HEK293 (cell line): ENCODE results near the gene PRRT1.

Source experiments
- BCL11A ChIP-seq: fragments of 450-650 bp; formaldehyde crosslinking; IDR thresholded peaks from 2 replicates; pipeline ENCODE4 v1.5.1; 2016; ENCODE audit warnings: low read depth, missing biosample characterization, missing genetic modification characterization
- EGR2 ChIP-seq: fragments of 450-650 bp; formaldehyde crosslinking; IDR thresholded peaks from 2 replicates; pipeline ENCODE4 v1.5.1; 2016; ENCODE audit warnings: low read depth, missing biosample characterization, missing genetic modification characterization
- IKZF3 ChIP-seq: fragments of 450-650 bp; IDR thresholded peaks from 2 replicates; pipeline ENCODE4 v1.5.0; 2018; ENCODE audit warnings: missing biosample characterization, mild to moderate bottlenecking, missing genetic modification characterization, moderate library complexity
- SALL2 ChIP-seq: fragments of 450-650 bp; formaldehyde crosslinking; IDR thresholded peaks from 2 replicates; pipeline ENCODE4 v1.5.0; 2017; ENCODE audit warnings: missing biosample characterization, mild to moderate bottlenecking, missing genetic modification characterization, borderline replicate concordance
- SCRT2 ChIP-seq: fragments of 450-650 bp; formaldehyde crosslinking; IDR thresholded peaks from 2 replicates; pipeline ENCODE4 v1.5.1; 2016; ENCODE audit warnings: missing biosample characterization, missing genetic modification characterization
- SP7 ChIP-seq: fragments of 450-650 bp; formaldehyde crosslinking; IDR thresholded peaks from 2 replicates; pipeline ENCODE4 v1.5.1; 2016; ENCODE audit warnings: missing biosample characterization, missing genetic modification characterization
- TSHZ1 ChIP-seq: fragments of 450-650 bp; formaldehyde crosslinking; IDR thresholded peaks from 2 replicates; pipeline ENCODE4 v1.5.1; 2016; ENCODE audit warnings: missing biosample characterization, missing genetic modification characterization, borderline replicate concordance
- ZBTB10 ChIP-seq: fragments of 450-650 bp; formaldehyde crosslinking; IDR thresholded peaks from 2 replicates; pipeline ENCODE4 v1.5.1; 2016; ENCODE audit warnings: missing biosample characterization, missing genetic modification characterization
- ZBTB7A ChIP-seq: fragments of 450-650 bp; formaldehyde crosslinking; IDR thresholded peaks from 2 replicates; pipeline ENCODE4 v1.5.1; 2016; ENCODE audit warnings: low read depth, missing biosample characterization, missing genetic modification characterization
- ZFP69B ChIP-seq: fragments of 450-650 bp; formaldehyde crosslinking; IDR thresholded peaks from 2 replicates; pipeline ENCODE4 v1.5.1; 2016; ENCODE audit warnings: missing biosample characterization, missing genetic modification characterization
- ZNF138 ChIP-seq: fragments of 450-650 bp; formaldehyde crosslinking; IDR thresholded peaks from 2 replicates; pipeline ENCODE4 v1.5.1; 2016; ENCODE audit warnings: missing biosample characterization, missing genetic modification characterization, borderline replicate concordance
- ZNF148 ChIP-seq: fragments of 450-650 bp; formaldehyde crosslinking; IDR thresholded peaks from 2 replicates; pipeline ENCODE4 v1.5.0; 2017; ENCODE audit warnings: missing biosample characterization, missing genetic modification characterization, borderline replicate concordance
- ZNF16 ChIP-seq: fragments of 450-650 bp; formaldehyde crosslinking; IDR thresholded peaks from 2 replicates; pipeline ENCODE4 v1.5.1; 2016; ENCODE audit warnings: low read depth, missing biosample characterization, missing genetic modification characterization
- ZNF221 ChIP-seq: fragments of 450-650 bp; formaldehyde crosslinking; IDR thresholded peaks from 2 replicates; pipeline ENCODE4 v1.5.1; 2017; ENCODE audit warnings: missing biosample characterization, missing genetic modification characterization, borderline replicate concordance
- ZNF335 ChIP-seq: fragments of 450-650 bp; formaldehyde crosslinking; conservative IDR thresholded peaks from 2 replicates; pipeline ENCODE4 v1.5.1; 2016; ENCODE audit warnings: missing biosample characterization, missing genetic modification characterization
- ZNF366 ChIP-seq: fragments of 450-650 bp; formaldehyde crosslinking; conservative IDR thresholded peaks from 2 replicates; pipeline ENCODE4 v1.5.1; 2016; ENCODE audit warnings: missing biosample characterization, missing genetic modification characterization
- ZNF398 ChIP-seq: fragments of 450-650 bp; formaldehyde crosslinking; IDR thresholded peaks from 2 replicates; pipeline ENCODE4 v1.5.1; 2017; ENCODE audit warnings: missing biosample characterization, missing genetic modification characterization
- ZNF404 ChIP-seq: fragments of 450-650 bp; formaldehyde crosslinking; IDR thresholded peaks from 2 replicates; pipeline ENCODE4 v1.5.1; 2017; ENCODE audit warnings: missing biosample characterization, missing genetic modification characterization
- ZNF423 ChIP-seq: fragments of 450-650 bp; formaldehyde crosslinking; IDR thresholded peaks from 2 replicates; pipeline ENCODE4 v1.5.1; 2016; ENCODE audit warnings: missing biosample characterization, missing genetic modification characterization
- ZNF513 ChIP-seq: fragments of 450-650 bp; IDR thresholded peaks from 2 replicates; pipeline ENCODE4 v1.5.1; 2018; ENCODE audit warnings: missing biosample characterization, missing genetic modification characterization
- ZNF555 ChIP-seq: fragments of 450-650 bp; formaldehyde crosslinking; conservative IDR thresholded peaks from 2 replicates; pipeline ENCODE4 v1.5.1; 2017; ENCODE audit warnings: missing biosample characterization, mild to moderate bottlenecking, missing genetic modification characterization, inconsistent platforms
- ZNF580 ChIP-seq: fragments of 450-650 bp; formaldehyde crosslinking; IDR thresholded peaks from 2 replicates; pipeline ENCODE4 v1.5.1; 2016; ENCODE audit warnings: missing biosample characterization, missing genetic modification characterization
- ZNF600 ChIP-seq: fragments of 450-650 bp; formaldehyde crosslinking; IDR thresholded peaks from 2 replicates; pipeline ENCODE4 v1.5.1; 2016; ENCODE audit warnings: missing biosample characterization, missing genetic modification characterization
- ZNF664 ChIP-seq: fragments of 450-650 bp; formaldehyde crosslinking; IDR thresholded peaks from 2 replicates; pipeline ENCODE4 v1.5.1; 2016; ENCODE audit warnings: missing biosample characterization, missing genetic modification characterization

PRRT1 gene

GRCh38 chr6:32190054-32190851, 38.5 kb upstream of the PRRT1 start, which contains the start of gene PBX2 (continued):
- peak; percentile 73; the same call in 1 of the 2 replicates for TF ChIP-seq ZBTB7A (tag by site-specific recombination)
- TF ChIP-seq ZNF148: no peak
- TF ChIP-seq ZNF398 (tag by site-specific recombination): peak; percentile 99
- peak; percentile 87 for TF ChIP-seq IKZF3
- peak; percentile 80 for TF ChIP-seq SP7 (tag by site-specific recombination)
- no peak for TF ChIP-seq ZNF221 (tag by site-specific recombination)
- no peak for TF ChIP-seq ZNF404
- peak; percentile 77 for TF ChIP-seq BCL11A
- peak; percentile 70; the same call in 1 of the 2 replicates for TF ChIP-seq ZNF600
- peak; percentile 99 for TF ChIP-seq ZNF366 (tag by site-specific recombination)
- TF ChIP-seq ZFP69B: peak; percentile 56; the same call in 1 of the 2 replicates
- no peak for TF ChIP-seq SCRT2 (tag by site-specific recombination)
- TF ChIP-seq TSHZ1 (tag by site-specific recombination): no peak; the same call in 1 of the 2 replicates
- peak; percentile 87 for TF ChIP-seq ZNF513 (tag by site-specific recombination)
- peak; percentile 91 for TF ChIP-seq ZBTB10 (tag by site-specific recombination)
- TF ChIP-seq ZNF138 (tag by site-specific recombination): no peak
- TF ChIP-seq ZNF555: no peak
- peak; percentile 45 for TF ChIP-seq ZNF423 (tag by site-specific recombination)
- TF ChIP-seq ZNF580 (tag by site-specific recombination): 0 out of 2 replicates have a peak, but pooled peaks have one; percentile 42
- no peak for TF ChIP-seq ZNF664 (tag by site-specific recombination)
- no peak for TF ChIP-seq ZNF16 (tag by site-specific recombination)
- peak; percentile 69 for TF ChIP-seq ZNF335 (tag by site-specific recombination)
- no peak for TF ChIP-seq SALL2 (tag by site-specific recombination)
- peak; percentile 95 for TF ChIP-seq EGR2 (tag by site-specific recombination)
